ENCODE results near the gene DNAJA1.
"Not testable (repeated sequence)": the region's sequence is repeated elsewhere in the genome, so short reads cannot be mapped to it uniquely, and the experiment has no call there.

The DNAJA1 gene

GRCh38 chr9:33024966-33025571 is at the start of gene DNAJA1:
TSS of gene DNAJA1 (plus strand) at chr9:33025273. CDS start at chr9:33026485, 1,212 bp downstream.
- peak; percentile 90 to 93 (median 92) for DNase-seq

GRCh38 chr9:32978051-32978450 is 47.0 kb upstream of the DNAJA1 start:
- DNase-seq: no peak

GRCh38 chr9:32986971-32987370 is 38.1 kb upstream of the DNAJA1 start:
- DNase-seq: no peak

- DNase-seq: no peak
Observed at GRCh38 chr9:32989660-32990059, 35.4 kb upstream of the DNAJA1 start.

GRCh38 chr9:32991897-32992594 is 33.0 kb upstream of the DNAJA1 start:
- no peak for DNase-seq

DNA sequence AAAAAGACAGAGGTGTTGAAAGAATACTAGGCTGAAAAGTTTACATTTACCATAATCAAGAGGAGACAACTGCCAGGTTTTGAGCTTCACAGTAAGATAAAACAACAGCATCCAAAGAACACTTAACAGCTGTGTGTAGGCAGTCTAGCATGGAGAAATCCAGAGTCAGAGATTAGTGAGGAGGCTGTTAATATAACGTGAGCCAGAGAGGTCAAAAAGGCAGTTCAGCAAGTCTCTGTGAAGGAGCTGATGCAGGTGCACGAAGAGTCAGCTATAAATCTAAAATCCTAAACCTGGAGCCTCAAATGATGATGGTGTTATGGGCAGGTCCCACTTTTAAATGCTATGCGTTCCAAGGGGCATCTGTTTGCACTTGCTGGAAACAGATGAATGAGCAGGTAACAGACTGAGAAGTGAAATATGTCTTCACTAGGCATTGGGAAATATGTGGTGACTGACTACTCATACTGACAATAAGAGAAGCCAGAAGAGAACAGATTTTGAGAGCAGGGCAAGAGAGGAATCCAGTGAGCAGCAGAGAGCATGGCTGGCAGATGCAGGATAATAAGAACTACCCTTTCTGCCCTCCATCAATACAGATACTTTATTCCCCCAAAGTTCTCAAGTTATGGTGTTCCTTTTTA is 32.4 kb upstream of the DNAJA1 start:
- no peak for DNase-seq

- not testable (repeated sequence) for DNase-seq
Observed at GRCh38 chr9:33000682-33001055, 24.4 kb upstream of the DNAJA1 start.

DNA sequence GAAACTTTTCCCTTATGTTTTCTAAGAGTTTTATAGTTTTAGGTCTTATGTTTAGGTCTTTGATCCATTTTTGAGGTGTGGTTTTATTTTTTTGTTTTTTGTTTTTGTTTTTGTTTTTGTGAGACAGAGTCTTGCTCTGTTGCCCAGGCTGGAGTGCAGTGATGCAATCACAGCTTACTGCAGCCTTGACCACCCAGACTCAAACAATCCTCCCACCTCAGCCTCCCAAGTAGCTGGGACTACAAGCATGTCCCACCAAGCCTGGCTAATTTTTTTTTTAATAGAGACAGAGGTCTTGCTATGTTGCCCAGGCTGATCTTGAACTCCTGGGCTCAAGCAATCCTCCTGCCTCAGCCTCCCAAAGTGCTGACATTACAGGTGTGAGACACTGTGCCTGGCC is 19.7 kb upstream of the DNAJA1 start:
- DNase-seq: not testable (repeated sequence)

- no peak for DNase-seq
Observed at GRCh38 chr9:33007755-33008154, 17.3 kb upstream of the DNAJA1 start.

- DNase-seq: no peak
Observed at GRCh38 chr9:33011831-33012230, 13.2 kb upstream of the DNAJA1 start.

DNA sequence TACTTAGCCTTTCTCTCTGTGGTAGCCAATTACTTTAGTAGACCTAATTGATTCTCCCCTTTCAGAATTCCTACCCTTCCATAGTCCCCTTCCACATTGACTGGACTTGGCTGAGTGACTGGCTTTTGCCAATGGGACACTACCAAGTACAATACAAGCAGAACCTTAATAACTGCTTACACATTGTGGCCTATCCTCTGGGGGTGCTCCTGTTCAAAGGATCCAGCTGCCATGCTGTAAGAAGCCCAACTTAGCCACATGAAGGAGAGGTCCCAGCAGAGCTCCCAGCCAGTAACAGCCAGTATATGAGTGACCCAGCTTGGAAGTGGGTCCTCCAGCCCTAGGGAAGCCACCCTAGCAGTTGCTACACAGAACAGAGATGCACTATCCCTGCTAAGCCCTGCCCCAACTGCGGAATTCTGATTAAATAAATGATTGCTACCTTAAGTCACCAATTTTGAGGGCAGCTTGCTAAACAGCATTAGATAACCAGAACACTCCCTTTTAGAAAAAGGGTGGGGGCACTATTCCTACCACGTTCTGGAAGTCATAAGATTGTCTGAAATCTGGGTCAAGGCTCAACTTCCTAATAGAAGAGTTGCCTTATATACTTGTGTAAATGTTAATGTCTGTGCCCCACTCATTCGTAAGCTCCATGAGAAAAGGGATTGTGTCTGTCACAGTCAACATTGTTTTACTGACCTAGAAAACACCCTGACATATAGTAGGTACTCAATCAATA is 12.6 kb upstream of the DNAJA1 start:
- no peak for DNase-seq

- DNase-seq: no peak
Observed at GRCh38 chr9:33013962-33014664, 11.0 kb upstream of the DNAJA1 start.

DNA sequence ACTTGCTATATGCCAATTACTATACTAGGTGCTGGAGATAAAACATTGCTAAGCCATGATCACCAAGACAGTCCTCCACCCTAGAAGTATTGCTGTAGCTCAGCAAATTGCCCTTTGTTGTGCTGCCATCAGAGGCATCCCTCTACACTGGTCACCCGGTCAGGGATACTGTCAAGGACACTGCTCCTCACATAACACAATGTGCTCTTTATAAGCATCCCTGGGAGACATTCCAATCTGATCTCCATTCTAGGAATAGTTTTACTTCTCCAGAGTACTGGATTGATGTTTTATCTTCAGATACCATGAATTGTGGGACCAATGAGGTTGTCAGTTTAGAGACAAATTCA is 10.4 kb upstream of the DNAJA1 start:
- DNase-seq: no peak

DNA sequence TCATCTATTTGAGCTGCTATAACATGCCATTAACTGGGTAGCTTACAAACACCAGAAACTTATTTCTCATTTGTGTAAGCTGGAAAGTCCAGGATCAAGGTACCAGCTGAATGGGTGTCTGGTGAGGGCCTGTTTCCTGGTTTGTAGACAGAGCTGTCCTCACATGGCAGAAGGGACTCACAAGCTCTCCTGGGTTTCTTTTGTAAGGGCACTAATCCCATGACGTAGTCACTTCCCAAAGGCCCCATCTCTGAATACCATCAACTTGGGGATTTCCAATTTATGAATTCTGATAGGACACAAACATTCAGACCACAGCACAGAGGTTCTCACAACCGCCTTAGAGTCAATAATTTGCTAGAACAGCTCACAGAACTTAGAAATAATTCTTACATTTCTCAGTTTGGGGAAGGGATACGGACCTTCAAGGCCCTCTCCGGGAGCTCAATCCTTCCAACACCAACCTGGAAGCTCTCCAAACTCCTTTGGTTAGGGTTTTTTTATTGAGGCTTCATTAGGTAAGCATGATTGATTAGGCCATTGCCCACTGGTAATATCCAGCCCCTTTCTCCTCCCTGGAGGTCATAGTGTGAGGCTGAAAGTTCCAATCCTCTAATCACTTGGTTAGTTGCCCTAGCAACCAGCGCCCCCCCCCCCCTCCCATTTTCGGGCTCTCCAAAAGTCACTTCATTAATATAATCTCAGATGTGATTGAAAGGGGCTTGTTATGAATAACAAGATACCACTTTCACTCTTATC is 7.6 kb upstream of the DNAJA1 start:
- DNase-seq: no peak

GRCh38 chr9:33019797-33020196 is 5.3 kb upstream of the DNAJA1 start:
- no peak for DNase-seq

DNA sequence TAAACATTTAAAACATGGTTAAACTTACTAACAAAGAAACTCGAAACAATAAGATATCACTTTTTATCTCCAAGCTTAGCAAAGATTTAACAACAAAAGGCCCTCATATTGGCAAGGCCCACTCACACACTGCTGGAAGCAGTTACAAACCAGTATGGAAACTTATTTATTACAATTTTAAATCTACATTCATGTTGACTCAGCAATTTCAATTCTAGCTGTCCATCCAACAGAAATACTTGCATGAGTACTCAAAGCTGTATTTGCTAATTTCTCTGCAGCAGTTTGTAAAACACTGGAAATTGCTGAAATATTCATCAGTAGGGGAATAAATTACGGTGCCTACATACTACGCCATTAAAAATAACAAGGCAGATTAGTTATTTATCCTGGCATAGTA is 2.8 kb upstream of the DNAJA1 start:
- no peak for DNase-seq

DNA sequence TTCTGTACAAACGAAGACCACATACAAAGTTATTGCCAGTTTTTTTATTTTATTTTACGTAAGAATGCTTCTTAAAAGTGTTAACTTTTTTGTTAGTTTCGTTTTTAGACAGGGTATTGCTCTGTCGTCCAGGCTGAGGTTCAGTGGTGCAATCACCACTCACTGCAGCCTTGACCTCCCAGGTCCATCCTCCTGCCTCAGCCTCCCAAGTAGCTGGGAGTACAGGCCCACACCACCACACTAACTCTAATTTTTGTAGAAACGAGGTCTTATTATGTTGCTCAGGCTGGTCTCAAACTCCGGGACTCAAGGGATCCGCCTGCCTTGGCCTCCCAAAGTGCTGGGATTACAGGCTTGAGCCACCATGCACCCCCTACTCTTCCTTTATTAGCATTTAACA is 2.3 kb upstream of the DNAJA1 start:
- DNase-seq: no peak

DNA sequence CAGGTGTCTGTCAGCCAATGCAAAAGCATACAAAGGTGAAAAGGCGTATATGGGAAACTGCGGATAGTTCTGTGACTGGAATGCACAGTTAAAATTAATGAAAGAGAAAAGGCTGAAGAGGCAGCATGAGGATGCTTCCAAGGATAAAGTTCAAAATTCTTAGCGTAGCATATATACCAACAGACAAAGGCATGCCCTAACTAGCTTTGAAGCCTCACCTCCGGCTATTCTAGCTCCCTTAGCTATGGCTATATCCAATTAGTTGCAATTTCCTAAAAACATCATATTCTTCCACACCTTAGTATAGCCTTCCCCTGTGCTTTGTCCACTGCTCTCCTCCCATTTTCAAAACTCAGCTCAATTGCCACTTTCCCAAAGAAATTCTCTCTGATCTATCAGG is 1.4 kb upstream of the DNAJA1 start:
- no peak for DNase-seq

GRCh38 chr9:33024126-33024965 is 727 bp upstream of the DNAJA1 start:
- no peak for DNase-seq

- DNase-seq: peak; percentile 41 to 60 (median 58)
Observed at GRCh38 chr9:33025572-33026342, 684 bp downstream of the DNAJA1 start.
